CD14-positive monocyte (primary cell): ENCODE measurements around the gene DDX18. TPM values are rescaled to one million over a fixed set of nuclear protein-coding genes. Genes with fewer than 3 reads are reported as not detected.

Experiments used
- DNase-seq, 3 donors: peaks; one replicate each; pipeline ENCODE4 v3.0.0-alpha.2; 2011 to 2022
- H2AFZ ChIP-seq: 2 replicates; pipeline ENCODE4 v1.6.0; 2012; ENCODE audit warnings: mild to moderate bottlenecking, low read depth, low read length, inconsistent platforms; ENCODE audit not compliant: insufficient read depth, poor library complexity, severe bottlenecking
- H3K27ac ChIP-seq, 2 donors: 1 replicate in 1 of 2; 2 replicates in 1 of 2; pipeline ENCODE4 v1.5.1; 2012 to 2013; ENCODE audit warnings: low read length in 2 of 2, control low read depth in 1 of 2, inconsistent platforms in 1 of 2, low read depth in 1 of 2, mild to moderate bottlenecking in 1 of 2
- H3K27me3 ChIP-seq, 2 donors: one replicate each; pipeline versions ENCODE4 v1.6.0 to v1.6.1; 2011 to 2013; ENCODE audit warnings: low read length in 2 of 2; ENCODE audit not compliant: control insufficient read depth in 2 of 2, insufficient read depth in 2 of 2
- H3K36me3 ChIP-seq, 2 donors: replicated peaks in 1 of 2; 1 replicate in 1 of 2; 2 replicates in 1 of 2; pipeline versions ENCODE4 v1.5.1 to v1.6.1; 2012 to 2013; ENCODE audit warnings: low read length in 2 of 2, control low read depth in 1 of 2, inconsistent platforms in 1 of 2, mild to moderate bottlenecking in 1 of 2; ENCODE audit not compliant: insufficient read depth in 2 of 2, control insufficient read depth in 1 of 2
- H3K4me1 ChIP-seq, 2 donors: 1 replicate in 1 of 2; 2 replicates in 1 of 2; pipeline versions ENCODE4 v1.5.1 to v1.6.1; 2012 to 2013; ENCODE audit warnings: low read length in 2 of 2, control low read depth in 1 of 2, inconsistent platforms in 1 of 2, mild to moderate bottlenecking in 1 of 2, moderate library complexity in 1 of 2; ENCODE audit not compliant: insufficient read depth in 2 of 2, control insufficient read depth in 1 of 2
- H3K4me2 ChIP-seq: replicated peaks from 2 replicates; pipeline ENCODE3; 2012; ENCODE audit warnings: low read length, moderate library complexity, mild to moderate bottlenecking; ENCODE audit not compliant: poor library complexity, severe bottlenecking; ENCODE audit errors: extremely low read depth
- H3K4me3 ChIP-seq, 3 experiments: fragments of 200-600 bp in 1 of 3; sonication (generic) in 1 of 3; replicated peaks in 1 of 3; 1 replicate in 2 of 3; 2 replicates in 1 of 3; pipeline ENCODE4 v1.5.1; 2011 to 2013; ENCODE audit warnings: low read length in 3 of 3, mild to moderate bottlenecking in 3 of 3, control low read depth in 2 of 3, low read depth in 2 of 3, inconsistent platforms in 1 of 3, moderate library complexity in 1 of 3
- H3K79me2 ChIP-seq: 2 replicates; pipeline ENCODE4 v1.6.0; 2012; ENCODE audit warnings: mild to moderate bottlenecking, control low read depth, inconsistent platforms, low read length, moderate library complexity; ENCODE audit not compliant: insufficient read depth
- H3K9ac ChIP-seq: 2 replicates; pipeline ENCODE4 v1.6.0; 2017; ENCODE audit warnings: low read length, mild to moderate bottlenecking; ENCODE audit not compliant: insufficient read depth, poor library complexity, severe bottlenecking
- H3K9me3 ChIP-seq, 2 donors: replicated peaks in 1 of 2; 1 replicate in 1 of 2; 2 replicates in 1 of 2; pipeline versions ENCODE4 v1.5.1 to v1.6.1; 2012 to 2013; ENCODE audit warnings: low read length in 2 of 2, control low read depth in 1 of 2; ENCODE audit not compliant: control insufficient read depth in 1 of 2, insufficient read depth in 1 of 2
- H4K20me1 ChIP-seq: 2 replicates; pipeline ENCODE4 v1.6.0; 2012; ENCODE audit warnings: mild to moderate bottlenecking, low read length, control low read depth, moderate library complexity; ENCODE audit not compliant: insufficient read depth
- H3K27ac Mint-ChIP-seq, 7 donors: one replicate each; pipeline ENCODE4 v1.8.0; 2020; ENCODE audit warnings: mild to moderate bottlenecking in 7 of 7, mixed read lengths in 7 of 7, moderate library complexity in 6 of 7, inconsistent platforms in 2 of 7
- H3K27me3 Mint-ChIP-seq, 3 donors: one replicate each; pipeline ENCODE4 v1.8.0; 2021 to 2022; ENCODE audit warnings: low read depth in 3 of 3, mild to moderate bottlenecking in 3 of 3, mixed read lengths in 3 of 3, moderate library complexity in 3 of 3, inconsistent platforms in 1 of 3
- H3K36me3 Mint-ChIP-seq, 2 donors: one replicate each; pipeline ENCODE4 v1.8.0; 2020; ENCODE audit warnings: mixed read lengths in 2 of 2, inconsistent platforms in 1 of 2, mild to moderate bottlenecking in 1 of 2
- H3K4me1 Mint-ChIP-seq: one replicate; pipeline ENCODE4 v1.8.0; 2020; ENCODE audit warnings: mild to moderate bottlenecking, mixed read lengths
- H3K4me3 Mint-ChIP-seq, 2 donors: one replicate each; pipeline ENCODE4 v1.8.0; 2020; ENCODE audit warnings: mild to moderate bottlenecking in 2 of 2, mixed read lengths in 2 of 2, moderate library complexity in 1 of 2
- H3K9me3 Mint-ChIP-seq, 7 donors: one replicate each; pipeline ENCODE4 v1.8.0; 2020 to 2022; ENCODE audit warnings: mixed read lengths in 7 of 7, mild to moderate bottlenecking in 6 of 7, moderate library complexity in 6 of 7, inconsistent platforms in 2 of 7
- CTCF ChIP-seq: fragments of 200-600 bp; IDR thresholded peaks from one replicate; pipeline ENCODE4 v1.8.0; 2022; ENCODE audit warnings: antibody characterized with exemption, mild to moderate bottlenecking
- WGBS: methylation state at CpG from one replicate; pipeline ENCODE4 v1.1.5; 2013; ENCODE audit warnings: missing lambda C conversion rate; ENCODE audit not compliant: insufficient coverage; 5-methylcytosine and 5-hydroxymethylcytosine counted together
- intact Hi-C, 2 donors: fragments of 100-400 bp; cut with micrococcal nuclease; formaldehyde crosslinking; loops; one replicate each; pipeline versions ENCODE4 v1.15.0 to v1.15.1; 2023
- polyA plus RNA-seq, 3 donors: library from polyadenylated mRNA; depleted of rRNA in 1 of 3; unstranded in 2 of 3; stranded (reverse) in 1 of 3; fragments of 300-500 nt in 2 of 3; fragments of >200 nt in 1 of 3; fragmentation: Illumina TruSeq in 2 of 3; gene quantifications; 1 replicate in 2 of 3; 2 replicates in 1 of 3; pipeline ENCODE4 v1.2.3, GENCODE V29; 2012 to 2021

The DDX18 gene
- polyA plus RNA-seq, 3 donors, result 19.1 to 21.1 (median 19.7) TPM

- no peak overlapping the region for H2AFZ ChIP-seq
- no peaks in the 10 kb centered on the region for H3K36me3 ChIP-seq
- peaks cover 14 to 22% (median 17%) of the 10 kb centered on the region in 7 donors for H3K9me3 Mint-ChIP-seq
- no CpG with 5 or more reads among the region's 4 CpGs for WGBS
- no peaks in the 10 kb centered on the region for H3K79me2 ChIP-seq
- H3K27ac Mint-ChIP-seq, result no peak overlapping the region
- H3K4me3 ChIP-seq, result no peak overlapping the region
- intact Hi-C loops, result no loop called here
- H3K4me3 Mint-ChIP-seq, result no peak overlapping the region
- H3K4me2 ChIP-seq, result no peak overlapping the region
- no peaks in the 10 kb centered on the region for H3K4me1 Mint-ChIP-seq
- peaks cover 4 to 36% (median 20%) of the 10 kb centered on the region in 3 donors for H3K27me3 Mint-ChIP-seq
- no peak overlapping the region for H3K9ac ChIP-seq
- peaks cover 13 to 17% of the 10 kb centered on the region in 2 donors for H3K9me3 ChIP-seq
- no peak overlapping the region for H3K27ac ChIP-seq
- H3K36me3 Mint-ChIP-seq, result no peaks in the 10 kb centered on the region
- H4K20me1 ChIP-seq, result no peaks in the 10 kb centered on the region
- no peak for DNase-seq
- TF ChIP-seq CTCF, result no peak
- H3K27me3 ChIP-seq, result peaks cover 4 to 29% of the 10 kb centered on the region in 2 donors
- no peaks in the 10 kb centered on the region for H3K4me1 ChIP-seq
Measured at GRCh38 chr2:117856415-117857210, 42.1 kb downstream of the DDX18 start.

- Histone ChIP-seq H3K9ac (no peak overlapping the region), H3K27me3 (peaks cover 0 to 22% of the 10 kb centered on the region in 2 donors), H3K27ac (no peak overlapping the region), H4K20me1 (no peaks in the 10 kb centered on the region), H2AFZ (no peak overlapping the region), H3K4me2 (no peak overlapping the region), H3K4me1 (no peaks in the 10 kb centered on the region), H3K36me3 (no peaks in the 10 kb centered on the region), H3K9me3 (peaks cover 13 to 21% of the 10 kb centered on the region in 2 donors), H3K4me3 (no peak overlapping the region), H3K79me2 (no peaks in the 10 kb centered on the region)
- Mint-ChIP-seq H3K9me3 (peaks cover 14 to 26% (median 21%) of the 10 kb centered on the region in 7 donors), H3K27ac (no peak overlapping the region), H3K4me1 (no peaks in the 10 kb centered on the region), H3K36me3 (no peaks in the 10 kb centered on the region), H3K27me3 (peaks cover 5 to 27% (median 20%) of the 10 kb centered on the region in 3 donors), H3K4me3 (no peak overlapping the region)
- no peak for TF ChIP-seq CTCF
- WGBS, result 64% methylated on average over 10 of the region's 17 CpGs
- intact Hi-C loops, result no loop called here
- no peak for DNase-seq
Measured at GRCh38 chr2:117858336-117858735, 43.8 kb downstream of the DDX18 start.
